MM.1S (cell line): ENCODE data around the gene PNMA8C.

Source experiments
- DNase-seq: peaks from one replicate; pipeline ENCODE4 v3.0.0-alpha.2; 2015
- H2AFZ ChIP-seq: fragments of 300-600 bp; sonication (generic); 2 replicates; pipeline ENCODE4 v1.6.0; 2016; ENCODE audit warnings: antibody characterized with exemption, low read length
- H3F3A ChIP-seq: fragments of 300-600 bp; sonication (generic); 2 replicates; pipeline ENCODE4 v1.6.1; 2016; ENCODE audit warnings: mild to moderate bottlenecking, antibody characterized with exemption, low read length, moderate library complexity, mixed read lengths; ENCODE audit not compliant: insufficient read depth
- H3K27ac ChIP-seq: fragments of 300-600 bp; sonication (generic); 2 replicates; pipeline ENCODE4 v1.5.1; 2016; ENCODE audit warnings: mild to moderate bottlenecking, low read length
- H3K27me3 ChIP-seq: fragments of 300-600 bp; sonication (generic); replicated peaks from 2 replicates; pipeline ENCODE4 v1.6.0; 2016; ENCODE audit warnings: low read length; ENCODE audit not compliant: insufficient read depth
- H3K36me3 ChIP-seq: fragments of 300-600 bp; sonication (generic); replicated peaks from 2 replicates; pipeline ENCODE4 v1.6.1; 2016; ENCODE audit warnings: mild to moderate bottlenecking, low read length, mixed read lengths; ENCODE audit not compliant: insufficient read depth
- H3K4me1 ChIP-seq: fragments of 300-600 bp; sonication (generic); 2 replicates; pipeline ENCODE4 v1.6.1; 2016; ENCODE audit warnings: low read length, mixed read lengths
- H3K4me2 ChIP-seq: fragments of 300-600 bp; sonication (generic); 2 replicates; pipeline ENCODE4 v1.6.0; 2016; ENCODE audit warnings: low read depth, low read length
- H3K4me3 ChIP-seq: fragments of 300-600 bp; sonication (generic); 2 replicates; pipeline ENCODE4 v1.5.1; 2016; ENCODE audit warnings: low read length, mixed read lengths
- H3K79me2 ChIP-seq: fragments of 300-600 bp; sonication (generic); 2 replicates; pipeline ENCODE4 v1.6.1; 2016; ENCODE audit warnings: mixed run types, low read length, mixed read lengths
- H3K9ac ChIP-seq: fragments of 300-600 bp; sonication (generic); 2 replicates; pipeline ENCODE4 v1.6.1; 2016; ENCODE audit warnings: low read length, mixed read lengths
- H3K9me2 ChIP-seq: fragments of 300-600 bp; sonication (generic); replicated peaks from 2 replicates; pipeline ENCODE4 v1.6.1; 2016; ENCODE audit warnings: mild to moderate bottlenecking, low read length, mixed read lengths; ENCODE audit not compliant: insufficient read depth
- H3K9me3 ChIP-seq: fragments of 300-600 bp; sonication (generic); replicated peaks from 2 replicates; pipeline ENCODE4 v1.6.1; 2016; ENCODE audit warnings: mild to moderate bottlenecking, low read length, mixed read lengths; ENCODE audit not compliant: insufficient read depth
- H4K20me1 ChIP-seq: fragments of 300-600 bp; sonication (generic); 2 replicates; pipeline ENCODE4 v1.6.1; 2016; ENCODE audit warnings: mild to moderate bottlenecking, low read length, moderate library complexity, mixed read lengths; ENCODE audit not compliant: insufficient read depth
- CTCF ChIP-seq: fragments of 300-600 bp; sonication (generic); IDR thresholded peaks from 2 replicates; pipeline ENCODE4 v1.5.1; 2016; ENCODE audit warnings: antibody characterized with exemption, low read length, mixed read lengths
- EZH2 ChIP-seq: fragments of 300-600 bp; sonication (generic); optimal IDR thresholded peaks from 2 replicates; pipeline ENCODE3; 2017; ENCODE audit warnings: low read depth, mild to moderate bottlenecking, antibody characterized with exemption, low read length, mixed read lengths
- EZH2phosphoT487 ChIP-seq: fragments of 300-600 bp; sonication (generic); IDR thresholded peaks from 2 replicates; pipeline ENCODE4 v1.6.1; 2018; ENCODE audit warnings: antibody characterized with exemption, low read length

Gene PNMA8C

DNA sequence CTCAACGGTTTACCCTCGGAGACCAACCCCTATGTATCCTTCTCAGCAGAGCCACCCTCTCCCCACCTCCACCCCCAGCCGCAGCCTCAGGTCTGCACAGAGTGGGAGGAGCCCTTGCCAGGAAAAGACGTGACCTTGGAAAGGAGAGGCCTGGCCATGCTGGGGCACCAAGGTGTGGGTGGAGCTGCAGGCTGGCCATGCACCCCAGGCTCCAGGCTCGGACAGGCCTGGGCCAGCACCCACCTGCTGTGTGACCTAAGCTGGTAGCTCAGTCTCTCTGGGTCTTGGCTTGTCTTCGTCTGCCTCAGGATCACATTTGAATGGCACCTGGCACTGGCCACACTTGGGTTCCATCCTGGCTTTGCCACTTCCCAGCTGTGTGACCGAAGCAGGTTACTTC, 44.9 kb downstream of the PNMA8C start:
- no peaks in the 10 kb centered on the region for H3K9me3 ChIP-seq
- H3K79me2 ChIP-seq: no peaks in the 10 kb centered on the region
- H3K9me2 ChIP-seq: no peaks in the 10 kb centered on the region
- no peaks in the 10 kb centered on the region for H3K27me3 ChIP-seq
- H3K4me3 ChIP-seq: no peak overlapping the region
- no peak overlapping the region for H2AFZ ChIP-seq
- no peak for DNase-seq
- H3K4me2 ChIP-seq: no peak overlapping the region
- H3K36me3 ChIP-seq: no peaks in the 10 kb centered on the region; the same call in 1 of the 2 replicates
- H3K4me1 ChIP-seq: no peaks in the 10 kb centered on the region
- no peak overlapping the region for H3K27ac ChIP-seq
- no peak overlapping the region for H3K9ac ChIP-seq
- H3F3A ChIP-seq: no peaks in the 10 kb centered on the region
- TF ChIP-seq CTCF: no peak
- no peak for TF ChIP-seq EZH2phosphoT487
- TF ChIP-seq EZH2: no peak
- no peaks in the 10 kb centered on the region for H4K20me1 ChIP-seq

DNA sequence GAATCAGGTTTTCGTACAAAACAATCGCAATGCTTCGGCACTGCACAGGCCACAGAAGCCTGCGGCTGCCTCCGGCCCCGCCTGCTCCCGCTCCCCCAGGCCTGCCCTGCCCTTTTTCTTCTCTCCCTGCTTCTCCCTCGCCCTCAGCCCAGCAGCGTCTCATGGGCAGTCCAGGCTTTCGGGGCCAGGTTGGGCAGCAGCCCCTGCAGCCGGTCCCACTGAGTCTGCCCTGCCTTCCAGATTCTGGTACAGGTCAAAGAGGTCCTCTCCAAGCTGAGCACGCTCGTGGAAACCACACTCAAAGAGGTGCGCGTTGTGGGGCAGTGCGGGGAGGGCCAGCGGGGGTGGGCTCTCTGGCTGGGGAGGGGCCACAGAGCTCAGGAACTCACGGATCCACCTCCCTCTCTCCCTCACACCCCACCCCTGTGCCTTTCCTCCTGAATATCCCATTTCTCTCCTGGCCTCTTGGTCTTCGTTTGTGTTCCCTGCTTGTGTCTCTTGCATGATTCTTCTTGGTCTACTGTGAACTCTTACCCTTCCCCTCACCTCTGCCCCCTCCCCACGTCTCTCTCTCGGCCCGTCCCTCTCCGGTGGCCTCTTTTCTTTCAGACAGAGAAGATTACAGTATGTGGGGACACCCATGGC, 45.4 kb downstream of the PNMA8C start:
- Histone ChIP-seq H3K27me3 (no peaks in the 10 kb centered on the region), H2AFZ (no peak overlapping the region), H3K36me3 (no peaks in the 10 kb centered on the region; the same call in 1 of the 2 replicates), H3K4me3 (no peak overlapping the region), H3F3A (no peaks in the 10 kb centered on the region), H3K27ac (no peak overlapping the region), H3K4me2 (no peak overlapping the region), H4K20me1 (no peaks in the 10 kb centered on the region), H3K9me2 (no peaks in the 10 kb centered on the region), H3K4me1 (no peaks in the 10 kb centered on the region), H3K79me2 (0 out of 2 replicates have a peak, but pooled peaks cover 2% of the 10 kb centered on the region), H3K9me3 (no peaks in the 10 kb centered on the region), H3K9ac (no peak overlapping the region)
- TF ChIP-seq CTCF (no peak), EZH2 (no peak)
- DNase-seq: no peak

GRCh38 chr19:46381756-46382345, 46.9 kb downstream of the PNMA8C start:
- Histone ChIP-seq H3K9ac (no peak overlapping the region), H3K9me3 (no peaks in the 10 kb centered on the region), H3K36me3 (no peaks in the 10 kb centered on the region; the same call in 1 of the 2 replicates), H3K4me3 (no peak overlapping the region), H3K9me2 (no peaks in the 10 kb centered on the region), H3K27ac (no peak overlapping the region), H3K4me1 (no peaks in the 10 kb centered on the region), H3K79me2 (0 out of 2 replicates have a peak, but pooled peaks cover 4% of the 10 kb centered on the region), H4K20me1 (no peaks in the 10 kb centered on the region), H2AFZ (no peak overlapping the region), H3K27me3 (no peaks in the 10 kb centered on the region), H3F3A (no peaks in the 10 kb centered on the region), H3K4me2 (no peak overlapping the region)
- TF ChIP-seq EZH2phosphoT487: no peak
- TF ChIP-seq EZH2: no peak
- TF ChIP-seq CTCF: no peak
- DNase-seq: no peak
